NCI-H128 (cell line): Measurements from ENCODE around the gene USHBP1.

Source experiments
- DNase-seq: peaks from one replicate; lab custom pipeline; 2025; ENCODE audit not compliant: unreplicated experiment; lab: John Stamatoyannopoulos, UW

USHBP1 gene

DNA sequence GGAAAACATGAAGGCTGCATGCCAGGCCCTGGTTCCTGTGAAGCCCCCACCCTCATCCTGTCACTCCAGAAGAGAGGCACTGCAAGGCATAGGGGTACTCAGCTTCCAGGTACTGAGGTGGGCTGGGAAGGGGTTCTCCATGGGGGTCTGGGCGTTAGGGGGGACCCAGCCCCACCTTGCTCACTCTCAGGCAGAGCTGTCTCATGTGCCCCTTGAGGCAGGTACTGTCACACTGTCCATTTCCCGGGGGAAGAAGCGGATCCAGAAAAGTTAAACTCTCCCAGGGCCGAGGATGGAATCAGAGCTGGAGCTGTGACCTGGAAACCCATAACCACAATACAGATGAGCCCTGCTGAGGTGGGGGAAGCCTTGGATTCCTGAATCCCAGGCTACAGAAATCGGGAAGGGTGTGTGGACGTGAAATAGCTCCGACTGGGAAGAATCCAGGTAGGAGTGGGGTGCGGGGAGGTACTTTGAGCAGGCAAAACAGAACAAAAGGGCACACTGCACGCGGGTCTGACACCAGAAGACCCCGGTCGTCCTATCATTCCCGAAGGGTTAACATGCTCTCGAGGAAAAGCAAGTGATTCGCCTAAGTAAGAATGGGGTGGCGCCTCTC lies 49.9 kb downstream of the USHBP1 start:
- no peak for DNase-seq

DNA sequence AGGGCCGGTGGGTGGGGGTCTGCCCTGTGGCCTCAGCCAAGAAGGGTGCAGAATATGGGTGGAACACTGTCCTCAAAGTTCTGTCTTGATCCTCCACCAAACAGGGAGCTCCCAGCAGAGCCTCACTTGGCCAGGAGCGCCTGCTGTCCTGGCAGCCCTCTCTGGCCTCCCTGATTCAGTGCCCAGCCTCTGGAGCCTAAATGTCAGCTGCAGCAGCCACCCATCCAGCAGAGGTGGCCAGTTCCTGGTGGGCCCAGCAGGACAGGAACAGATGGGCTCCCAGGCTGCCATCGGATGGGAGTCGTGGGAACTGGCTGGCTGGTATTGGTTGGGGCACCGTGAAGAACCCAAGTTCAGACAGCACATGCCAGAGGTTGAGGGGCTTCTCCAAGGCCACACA lies 51.2 kb downstream of the USHBP1 start:
- no peak for DNase-seq

DNA sequence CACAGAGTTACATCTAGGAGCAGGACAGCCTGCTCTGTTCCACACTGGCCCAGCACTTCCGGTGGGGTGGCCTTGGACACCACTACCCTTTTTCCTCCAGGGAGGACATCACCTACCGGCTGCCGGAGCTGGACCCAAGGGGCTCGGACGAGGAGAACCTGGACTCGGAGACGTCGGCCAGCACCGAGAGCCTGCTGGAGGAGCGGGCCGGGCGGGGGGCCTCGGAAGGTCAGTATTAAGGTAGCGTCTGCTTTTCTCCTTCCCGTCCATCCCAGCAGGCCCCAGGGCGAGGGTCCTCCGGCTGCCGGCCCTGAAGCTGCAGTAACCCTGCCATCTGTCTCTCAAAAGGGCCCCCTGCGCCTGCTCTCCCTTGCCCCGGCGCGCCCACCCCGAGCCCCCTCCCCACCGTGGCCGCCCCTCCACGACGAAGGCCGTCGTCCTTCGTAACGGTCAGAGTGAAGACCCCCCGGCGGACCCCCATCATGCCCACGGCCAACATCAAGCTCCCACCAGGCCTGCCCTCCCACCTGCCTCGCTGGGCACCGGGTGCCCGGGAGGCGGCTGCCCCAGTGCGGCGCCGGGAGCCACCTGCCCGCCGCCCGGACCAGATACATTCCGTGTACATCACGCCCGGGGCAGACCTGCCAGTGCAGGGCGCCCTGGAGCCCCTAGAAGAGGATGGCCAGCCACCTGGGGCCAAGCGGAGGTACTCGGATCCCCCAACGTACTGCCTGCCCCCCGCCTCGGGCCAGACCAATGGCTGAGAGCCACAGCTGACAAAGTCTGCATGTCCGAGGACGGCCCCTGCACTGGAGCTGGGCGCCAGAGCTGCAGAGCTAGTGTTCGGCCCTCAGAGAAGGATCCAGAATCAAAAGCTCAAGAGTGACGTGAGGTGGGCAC lies 52.7 kb downstream of the USHBP1 start:
- DNase-seq = no peak

DNA sequence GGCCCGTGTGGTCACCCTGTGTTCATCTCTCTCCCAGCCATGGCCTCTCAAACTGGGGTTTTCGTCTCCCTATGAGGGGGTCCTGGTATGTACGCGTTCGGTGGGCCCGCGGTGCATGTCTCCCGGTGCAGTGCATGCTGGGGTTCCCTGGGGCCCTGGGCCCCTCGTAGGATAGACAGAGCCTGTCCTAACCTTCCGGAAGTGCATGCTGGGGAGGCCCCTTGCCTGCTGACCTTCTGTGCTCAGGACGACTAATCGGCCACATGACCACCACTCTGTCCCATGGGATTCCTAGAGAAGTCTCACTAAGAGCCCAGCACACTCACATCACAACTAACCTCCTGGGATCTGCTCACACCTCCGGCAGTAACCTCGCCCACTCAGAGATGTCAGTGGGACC lies 54.2 kb downstream of the USHBP1 start:
- no peak for DNase-seq

DNA sequence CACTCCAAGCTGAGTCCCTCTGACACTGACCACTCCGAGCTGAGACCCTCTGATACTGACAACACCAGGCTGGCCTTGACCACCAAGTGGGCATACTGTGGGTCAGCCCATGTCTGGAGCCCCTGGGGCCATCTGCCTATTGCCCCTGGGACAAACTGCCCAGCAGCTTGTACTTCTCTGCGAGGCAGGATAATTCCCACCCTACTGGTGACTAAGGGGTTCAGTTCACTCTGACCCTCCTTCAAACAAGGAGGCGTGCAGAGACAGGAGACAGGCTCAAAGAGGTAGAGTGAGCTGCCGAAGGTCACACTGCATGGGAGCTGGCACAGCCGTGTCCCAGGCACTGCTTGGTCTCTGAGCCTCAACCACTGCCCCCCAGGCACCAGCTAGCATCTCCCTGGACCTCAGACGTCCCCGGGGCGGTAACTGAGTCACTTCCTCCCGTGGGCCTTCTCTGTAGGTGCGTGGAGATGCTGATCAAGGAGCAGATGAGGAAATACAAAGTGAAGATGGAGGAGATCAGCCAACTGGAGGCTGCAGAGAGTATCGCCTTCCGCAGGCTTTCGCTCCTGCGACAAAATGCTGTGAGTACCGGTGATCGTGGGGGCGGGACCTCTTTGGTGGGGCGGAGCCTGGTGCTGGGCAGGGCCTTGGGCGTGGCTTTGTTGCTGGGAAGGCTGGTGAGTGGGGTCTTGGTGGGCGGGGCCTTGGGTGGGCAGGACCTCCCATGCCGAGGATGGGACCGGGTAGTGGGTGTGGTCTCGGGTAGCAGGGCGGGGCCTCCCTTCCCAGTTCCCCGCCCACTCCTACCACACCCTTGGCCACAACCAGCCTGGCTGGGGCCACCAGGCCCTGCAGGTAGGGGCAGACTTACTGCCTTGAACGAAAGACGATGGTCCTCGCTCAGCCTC lies 55.2 kb downstream of the USHBP1 start:
- no peak for DNase-seq

DNA sequence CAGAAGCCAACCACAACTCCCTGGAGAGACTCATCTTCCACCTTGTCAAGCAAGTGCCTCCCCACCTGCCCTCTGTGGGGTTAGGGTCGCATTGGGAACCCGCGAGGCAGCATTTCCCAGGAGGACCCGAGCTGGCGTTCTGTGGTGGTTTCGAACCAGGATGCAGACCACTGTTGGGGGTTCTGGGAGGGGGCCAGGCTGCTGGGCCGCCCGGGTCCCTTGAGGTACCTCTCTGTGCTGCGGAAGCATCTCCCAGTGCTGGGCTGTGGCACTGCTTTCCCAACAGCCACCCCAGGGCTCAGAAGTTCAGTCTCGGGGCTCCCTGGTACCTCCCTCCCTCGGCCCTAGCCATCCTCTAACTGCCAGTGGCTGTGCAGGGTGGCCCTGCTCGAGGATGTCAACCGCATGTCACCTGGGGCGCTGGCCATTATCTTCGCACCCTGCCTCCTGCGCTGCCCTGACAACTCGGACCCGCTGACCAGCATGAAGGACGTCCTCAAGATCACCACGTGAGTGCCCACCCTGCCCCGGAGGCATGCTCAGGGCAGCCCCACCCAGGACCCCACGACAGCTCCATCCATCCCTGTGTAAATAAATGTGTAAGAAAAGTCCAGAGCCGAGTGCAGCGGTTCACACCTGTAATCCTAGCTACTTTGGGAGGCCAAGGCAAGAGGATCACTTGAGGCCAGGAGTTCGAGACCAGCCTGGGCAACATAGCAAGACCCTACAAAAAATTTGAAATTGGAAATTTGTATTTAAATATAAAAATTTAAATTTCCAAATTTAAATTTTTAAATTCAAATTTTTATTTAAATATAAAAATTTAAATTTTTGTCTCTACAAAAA lies 57.6 kb downstream of the USHBP1 start:
- DNase-seq = no peak

DNA sequence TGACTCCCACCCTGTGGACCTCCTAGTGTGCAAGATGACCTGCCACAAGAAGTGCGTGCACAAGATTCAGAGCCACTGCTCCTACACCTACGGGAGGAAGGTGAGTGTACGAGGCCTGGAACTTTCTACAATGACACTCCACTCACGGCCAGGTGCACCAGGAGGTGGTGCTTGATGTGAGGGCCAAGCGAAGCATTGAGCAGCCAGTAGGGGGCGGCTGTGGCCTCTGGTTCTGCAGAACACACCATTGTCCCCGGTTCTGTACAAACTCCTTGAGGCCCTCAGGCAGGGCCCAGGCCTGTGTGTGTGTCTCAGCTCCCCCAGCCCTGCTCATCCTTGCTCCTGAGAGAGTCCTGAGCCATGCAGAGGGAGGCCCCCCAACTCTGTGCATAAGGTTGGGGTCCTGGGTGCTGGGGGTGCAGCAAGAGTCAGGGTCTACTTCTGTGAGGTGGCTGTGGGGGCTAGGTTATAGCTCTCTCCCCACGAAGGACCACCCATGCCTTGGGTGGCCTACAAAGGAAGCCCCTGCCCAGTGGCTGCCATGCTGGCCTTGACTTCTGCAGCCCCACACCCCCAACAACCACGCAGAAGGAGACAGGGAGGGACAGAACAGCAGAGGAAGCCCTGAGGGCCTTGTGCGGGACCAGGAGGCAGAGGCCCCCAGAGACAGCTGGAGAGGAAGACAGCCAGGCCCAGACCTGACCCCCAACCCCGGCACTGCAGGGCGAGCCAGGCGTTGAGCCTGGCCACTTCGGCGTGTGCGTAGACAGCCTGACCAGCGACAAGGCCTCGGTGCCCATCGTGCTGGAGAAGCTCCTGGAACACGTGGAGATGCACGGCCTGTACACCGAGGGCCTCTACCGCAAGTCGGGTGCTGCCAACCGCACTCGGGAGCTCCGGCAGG lies 59.1 kb downstream of the USHBP1 start:
- no peak for DNase-seq

DNA sequence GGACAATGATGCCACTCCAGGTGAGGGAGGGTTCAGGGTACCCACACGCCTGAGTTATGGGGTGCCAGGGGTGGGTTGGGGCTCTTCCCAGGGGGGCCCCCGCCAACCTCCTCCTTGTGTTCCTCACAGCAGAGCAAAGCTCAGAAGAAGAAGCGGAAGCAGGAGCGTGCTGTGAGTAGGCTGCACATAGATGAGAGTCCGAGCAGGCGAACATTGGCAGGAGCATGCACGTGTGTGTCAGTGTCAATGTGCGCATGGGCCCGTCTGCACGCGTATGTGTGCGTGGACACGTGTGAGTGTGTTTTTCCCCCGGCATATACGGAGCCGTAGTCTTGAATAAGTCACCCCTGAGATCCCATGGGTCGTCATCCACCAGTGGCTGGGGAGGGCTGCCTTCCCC lies 61.8 kb downstream of the USHBP1 start:
- DNase-seq = no peak

DNA sequence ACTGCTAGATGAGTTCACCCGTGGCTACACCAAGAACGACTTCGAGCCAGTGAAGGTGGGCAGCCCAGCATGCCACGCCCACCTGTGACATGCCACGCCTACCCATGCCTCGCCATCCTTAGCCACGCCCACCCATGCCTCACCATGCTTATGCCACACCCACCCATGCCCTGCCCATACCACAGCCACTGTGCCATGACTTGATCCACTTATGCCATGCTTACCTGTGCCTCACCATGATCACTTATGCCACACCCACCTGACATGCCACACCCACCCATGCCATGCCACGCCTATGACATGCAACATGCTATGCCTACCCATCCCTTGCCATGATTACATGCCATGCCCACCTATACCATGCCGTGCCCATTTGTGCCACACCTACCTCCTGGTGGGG lies 62.3 kb downstream of the USHBP1 start:
- DNase-seq = no peak

DNA sequence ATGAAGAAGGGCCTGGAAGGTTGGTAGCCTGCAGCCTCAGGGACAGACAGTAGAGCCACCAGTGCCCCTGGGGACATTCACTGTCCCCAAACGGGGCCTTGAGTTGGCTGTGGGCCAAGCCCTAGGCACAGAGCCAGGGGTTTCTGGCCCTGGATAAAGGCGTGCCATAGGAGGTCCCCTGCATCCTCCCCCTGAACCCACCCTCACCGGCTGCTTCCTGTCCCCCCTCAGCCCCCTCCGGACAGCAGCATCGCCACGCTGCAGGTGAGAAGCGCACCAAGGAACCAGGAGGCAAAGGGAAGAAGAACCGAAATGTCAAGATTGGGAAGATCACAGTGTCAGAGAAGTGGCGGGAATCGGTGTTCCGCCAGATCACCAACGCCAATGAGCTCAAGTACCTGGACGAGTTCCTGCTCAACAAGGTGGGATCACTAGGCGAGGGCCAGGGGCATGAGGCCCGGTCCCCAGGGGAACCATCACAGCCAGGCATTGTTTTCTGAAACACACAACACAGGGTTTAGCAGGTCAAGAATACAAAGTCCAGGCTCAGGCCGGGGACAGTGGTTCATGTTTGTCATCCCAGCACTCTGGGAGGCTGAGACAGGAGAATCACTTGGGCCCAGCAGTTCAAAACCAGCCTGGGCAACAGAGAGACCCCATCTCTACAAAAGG lies 64.0 kb downstream of the USHBP1 start:
- no peak for DNase-seq
